Suppressor macrophage treated with lipopolysaccharide for 4 hours (primary cell): ENCODE results near the gene SKP2.
A peak's percentile ranks its signal among the peaks of the same experiment; 100 is the strongest.
"Not testable (repeated sequence)": the region's sequence is repeated elsewhere in the genome, so short reads cannot be mapped to it uniquely, and the experiment has no call there.

ENCODE experiments used
- DNase-seq: peaks from one replicate; pipeline ENCODE4 v3.0.0-alpha.2; 2020

The SKP2 gene

DNA sequence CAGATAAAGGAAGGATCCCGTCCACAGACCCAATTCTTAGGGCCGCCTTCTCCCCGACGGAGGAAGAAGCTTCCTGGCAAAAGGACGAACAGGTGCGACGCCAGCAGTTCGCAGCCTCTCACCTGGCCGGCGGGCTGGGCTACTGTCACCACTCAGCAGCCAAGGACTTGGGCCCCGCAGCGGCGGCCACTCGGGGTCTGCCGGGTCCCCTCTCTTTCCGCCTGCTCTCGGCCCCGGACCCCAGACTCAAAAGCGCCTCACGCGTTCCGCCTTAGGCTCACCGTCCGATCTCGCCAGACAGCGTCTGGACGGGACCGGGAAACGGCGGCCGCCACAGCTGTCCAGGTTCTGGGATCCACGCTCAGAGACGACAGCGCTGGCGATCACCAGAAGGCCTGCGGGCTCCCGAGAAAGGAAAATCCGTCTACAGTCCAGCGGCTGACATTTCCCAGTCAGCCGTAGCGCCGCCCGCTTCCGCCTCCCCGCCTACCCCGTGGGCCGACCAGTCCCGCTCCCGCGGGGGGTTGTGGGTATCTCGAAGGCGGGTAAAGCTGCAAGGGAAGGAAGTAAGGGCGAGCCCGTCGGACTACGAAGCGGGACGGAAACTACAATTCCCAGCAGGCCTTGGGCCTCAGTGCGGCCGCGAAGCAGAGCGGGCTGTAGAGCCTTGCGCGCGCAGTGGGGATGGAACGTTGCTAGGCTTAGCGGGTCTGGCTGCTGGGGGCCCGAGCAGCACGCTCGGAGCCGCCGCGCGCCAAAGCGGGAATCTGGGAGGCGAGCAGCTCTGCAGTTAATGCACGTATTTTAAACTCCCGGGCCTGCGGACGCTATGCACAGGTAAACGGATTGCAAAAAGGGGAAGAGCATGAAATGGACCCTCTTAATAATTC is at the start of gene SKP2, which contains the start of gene LMBRD2:
Gene SKP2 (plus strand): TSS at position 678 of the 890 bp plus-strand sequence. CDS start 152 bp downstream, at position 830.
Gene LMBRD2 (minus strand): TSS at position 454 of the 890 bp plus-strand sequence. CDS start 8,538 bp downstream, outside the sequence.
- peak; percentile 98 for DNase-seq

DNA sequence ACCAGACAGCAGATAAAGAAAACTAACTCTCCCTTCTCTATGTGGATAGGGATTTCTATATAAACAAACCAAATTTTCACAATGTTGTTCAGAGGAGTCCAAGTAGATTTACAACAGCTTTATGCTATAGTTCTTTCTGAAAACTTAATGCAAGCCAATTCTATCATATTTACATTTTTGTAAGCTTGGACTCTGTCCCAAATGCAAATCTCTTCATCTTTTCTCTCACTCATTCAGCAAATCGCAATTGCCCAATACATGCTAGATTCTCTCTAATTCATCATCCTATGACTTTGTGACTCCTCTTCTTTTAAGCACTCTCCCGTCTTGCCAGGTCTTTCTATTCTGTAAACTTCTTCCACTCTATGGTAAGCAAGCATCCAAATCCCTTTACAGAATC is 46.1 kb upstream of the SKP2 start:
- no peak for DNase-seq

DNA sequence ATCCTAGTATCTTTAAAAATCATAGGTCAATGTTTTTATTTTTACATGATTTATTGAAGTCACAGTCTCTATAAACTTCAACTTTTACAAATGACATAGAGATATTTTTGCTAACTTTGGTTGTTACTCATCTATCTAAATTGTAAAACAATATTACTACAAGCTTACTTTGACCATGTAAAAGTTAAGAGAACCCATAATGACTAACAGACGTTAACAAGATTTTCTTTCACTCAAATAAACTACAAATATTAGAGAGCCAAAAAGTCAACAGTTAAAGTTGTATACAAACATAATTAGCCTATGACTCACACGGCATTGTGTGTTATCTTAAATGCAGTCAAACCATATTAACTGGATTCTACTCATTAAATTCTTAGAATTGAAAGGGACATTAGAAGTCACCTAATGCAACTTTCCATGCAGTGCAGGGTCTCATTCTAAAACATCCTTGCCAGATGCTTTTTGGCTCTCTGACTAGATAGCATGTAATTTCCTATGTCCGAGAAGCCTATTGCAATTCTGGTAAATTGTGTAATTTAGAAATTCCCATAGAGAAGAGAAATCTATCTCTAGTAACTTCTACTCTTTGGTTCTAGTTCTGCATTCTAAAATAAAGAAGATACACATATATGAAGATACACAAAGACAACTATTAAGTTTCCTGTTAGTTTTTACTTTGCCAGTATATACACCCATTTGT is 43.0 kb upstream of the SKP2 start:
- peak; percentile 62 for DNase-seq

DNA sequence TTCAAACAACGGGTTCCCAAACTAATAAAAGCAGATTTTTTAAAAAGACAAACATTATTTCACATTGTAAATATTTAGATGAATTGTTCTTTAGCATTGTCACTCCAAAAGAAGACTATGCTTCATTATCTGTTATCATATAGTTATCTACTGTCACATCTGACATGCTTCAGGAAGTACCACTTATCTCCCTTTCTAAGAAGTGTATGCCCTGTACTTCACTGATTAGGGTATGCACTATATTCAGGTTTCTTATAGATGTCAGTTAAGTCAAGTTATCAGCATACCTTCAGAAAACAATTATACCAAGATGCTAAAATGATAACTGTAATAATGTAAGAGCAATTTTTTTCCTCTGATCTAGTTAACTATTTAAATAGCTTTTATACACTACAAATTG is 40.7 kb upstream of the SKP2 start:
- no peak for DNase-seq

DNA sequence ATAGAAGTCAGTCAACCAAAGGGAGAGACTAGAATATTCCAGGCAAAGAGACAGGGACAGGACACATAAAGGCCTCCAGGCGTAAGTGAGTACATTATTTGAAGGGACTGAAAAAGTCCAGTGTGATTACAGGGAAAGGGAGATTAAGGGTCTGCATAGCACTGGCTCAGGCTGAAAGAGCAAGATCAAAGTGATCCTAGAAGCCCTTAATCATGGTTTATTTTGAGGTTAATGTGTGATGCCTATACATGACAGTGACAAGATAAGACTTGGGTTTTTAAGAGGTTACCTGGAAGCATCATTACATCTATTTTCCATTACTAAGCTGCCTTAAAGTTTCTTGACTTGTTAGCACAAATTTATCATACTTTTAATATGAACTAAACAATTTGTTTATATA is 26.0 kb upstream of the SKP2 start:
- DNase-seq = no peak

DNA sequence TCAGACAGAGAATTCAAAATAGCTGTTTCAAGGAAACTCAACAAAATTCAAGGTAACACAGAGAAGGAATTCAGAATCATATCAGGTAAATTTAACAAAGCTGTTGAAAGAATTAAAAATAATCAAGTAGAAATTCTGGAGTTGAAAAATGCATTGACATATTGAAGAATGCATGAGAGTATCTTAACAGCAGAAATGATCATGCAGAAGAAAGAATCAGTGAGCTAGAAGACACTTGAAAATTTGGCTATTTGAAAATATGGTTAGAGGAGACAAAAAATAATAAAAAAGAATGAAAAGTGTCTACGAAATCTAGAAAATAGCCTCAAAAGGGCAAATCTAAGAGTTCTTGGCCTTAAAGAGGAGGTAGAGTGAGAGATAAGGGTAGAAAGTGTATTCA is 23.1 kb upstream of the SKP2 start:
- no peak for DNase-seq

DNA sequence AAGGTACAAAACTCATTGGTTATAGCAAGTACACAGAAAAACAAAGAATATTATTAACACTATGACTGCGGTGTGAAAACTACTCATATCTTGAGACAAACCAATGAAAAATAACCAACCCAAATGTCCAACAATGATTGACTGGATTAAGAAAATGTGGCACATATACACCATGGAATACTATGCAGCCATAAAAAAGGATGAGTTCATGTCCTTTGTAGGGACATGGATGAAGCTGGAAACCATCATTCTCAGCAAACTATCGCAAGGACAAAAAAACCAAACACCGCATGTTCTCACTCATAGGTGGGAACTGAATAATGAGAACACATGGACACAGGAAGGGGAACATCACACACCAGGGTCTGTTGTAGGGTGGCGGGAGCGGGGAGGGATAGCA is 22.2 kb upstream of the SKP2 start:
- not testable (repeated sequence) for DNase-seq

DNA sequence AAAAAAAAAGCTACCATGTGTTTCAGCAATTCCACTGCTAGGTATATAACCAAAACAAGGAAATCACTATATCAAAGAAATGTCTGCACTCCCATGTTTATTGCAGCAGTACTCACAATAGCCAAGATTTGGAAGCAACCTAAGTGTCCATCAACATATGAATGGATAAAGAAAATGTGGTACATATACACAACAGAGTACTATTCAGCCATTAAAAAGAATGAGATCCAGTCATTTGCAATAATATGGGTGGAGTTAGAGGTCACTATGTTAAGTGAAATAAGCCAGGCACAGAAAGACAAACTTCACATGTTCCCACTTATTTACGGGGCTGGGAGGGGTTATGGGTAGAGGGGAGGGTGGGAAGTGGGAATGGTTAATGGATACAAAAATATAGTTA is 18.9 kb upstream of the SKP2 start:
- not testable (repeated sequence) for DNase-seq

DNA sequence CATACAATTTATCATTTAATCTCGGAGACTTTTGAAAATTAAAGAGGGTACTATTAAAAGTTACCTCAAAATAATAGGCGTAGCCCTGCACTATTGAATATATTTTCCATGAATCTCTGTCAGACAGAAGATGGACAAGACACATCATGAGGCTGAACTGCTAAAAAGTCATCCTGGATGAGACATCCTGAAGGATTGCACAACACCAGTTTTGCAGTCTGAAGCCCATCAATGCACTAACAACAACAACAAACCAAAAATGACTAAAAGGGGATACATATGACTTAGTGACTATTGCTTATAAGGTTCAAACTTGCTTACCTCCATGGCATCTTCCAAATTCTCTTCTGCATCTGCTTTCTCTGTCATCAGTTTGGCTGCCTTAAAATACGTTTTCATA is 15.9 kb upstream of the SKP2 start:
- no peak for DNase-seq

DNA sequence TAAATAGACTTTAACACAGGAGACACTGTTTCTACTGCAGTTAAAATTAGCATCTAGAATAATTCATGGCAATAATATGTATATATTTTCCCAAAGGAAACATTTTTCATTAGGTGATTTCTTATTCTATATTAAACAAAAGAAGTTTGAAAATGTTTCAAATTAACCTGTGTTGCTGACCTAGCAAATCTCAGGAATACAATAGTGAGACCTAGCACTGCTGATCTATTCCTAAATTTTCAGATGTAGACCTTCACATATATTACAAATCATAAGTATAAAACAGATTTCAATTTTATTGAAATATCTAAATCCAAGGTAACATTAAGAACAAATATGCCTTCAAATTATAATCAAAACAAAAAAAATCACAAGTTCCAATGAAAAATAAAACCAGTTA is 15.3 kb upstream of the SKP2 start:
- DNase-seq = no peak

DNA sequence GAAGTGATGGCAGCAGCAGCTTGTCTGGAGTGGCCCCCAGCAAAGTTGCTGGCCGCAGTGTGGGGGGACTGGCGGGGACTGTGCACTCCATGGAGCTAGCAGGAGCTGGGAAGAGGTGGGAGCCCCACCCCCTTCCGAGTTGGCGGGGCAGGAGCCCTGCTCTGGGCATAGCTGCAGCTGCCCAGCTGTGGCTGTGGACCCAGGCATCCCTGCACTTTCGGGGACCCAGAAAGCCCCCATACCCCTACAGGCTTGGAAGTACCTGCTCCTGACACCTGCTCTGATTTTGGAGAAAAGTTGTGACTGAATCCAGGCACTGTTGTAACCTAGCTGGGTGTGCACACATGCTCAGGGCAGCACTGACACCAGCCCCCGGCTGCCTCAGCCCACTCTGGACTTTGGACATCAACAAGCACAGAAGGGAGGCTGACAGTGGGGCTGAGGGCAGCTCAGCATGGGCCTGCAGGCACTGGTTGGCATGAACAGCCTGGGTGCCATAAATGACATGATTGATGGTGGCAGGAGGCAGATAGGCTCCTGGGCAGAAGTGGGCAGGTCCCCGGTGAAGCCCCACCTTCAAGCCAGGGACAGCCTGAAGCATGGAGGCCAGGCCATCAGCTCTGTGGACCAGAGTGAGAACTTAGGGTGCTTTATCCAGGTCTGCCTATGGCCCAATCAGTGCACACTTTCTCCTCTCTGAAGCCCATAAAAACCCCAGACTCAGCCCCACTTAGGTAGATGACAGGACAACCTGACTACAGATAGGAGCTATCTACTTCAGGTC is 12.8 kb upstream of the SKP2 start:
- no peak for DNase-seq

DNA sequence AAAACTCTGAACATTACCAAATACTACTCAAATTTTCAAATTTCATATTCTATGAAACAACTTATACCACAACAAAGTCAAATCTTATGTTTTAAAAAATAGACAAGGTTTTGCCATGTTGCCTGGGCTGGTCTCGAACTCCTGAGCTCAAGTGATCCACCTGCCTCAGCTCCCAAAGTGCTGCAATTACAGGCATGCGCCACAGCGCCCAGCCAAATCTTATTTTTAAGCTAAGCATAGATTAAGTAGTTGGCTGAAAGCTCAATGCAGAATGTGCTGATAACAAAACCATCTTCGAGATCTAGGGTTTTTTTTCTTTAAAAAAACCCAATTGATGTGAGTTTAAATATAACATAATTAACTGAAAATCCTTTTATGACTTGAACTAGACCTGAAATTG is 6.6 kb upstream of the SKP2 start:
- DNase-seq = no peak

DNA sequence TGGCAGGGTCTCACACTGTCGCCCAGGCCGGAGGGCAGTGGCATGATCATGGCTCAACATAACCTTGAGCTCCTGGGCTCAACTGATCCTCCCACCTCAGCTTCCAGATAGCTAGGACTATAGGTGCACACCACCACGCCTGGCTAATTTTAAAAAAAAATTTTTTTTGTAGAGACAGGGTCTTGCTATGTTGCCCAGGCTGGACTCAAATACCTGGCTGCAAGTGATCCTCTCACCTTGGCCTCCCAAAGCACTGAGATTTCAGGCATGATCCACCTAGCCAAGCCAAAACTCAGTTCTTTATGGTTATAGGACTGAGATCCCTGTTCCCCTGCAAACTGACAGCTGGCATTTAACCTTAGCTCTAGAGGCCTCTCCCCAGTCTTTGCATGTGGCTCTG is 5.5 kb upstream of the SKP2 start:
- DNase-seq = no peak

DNA sequence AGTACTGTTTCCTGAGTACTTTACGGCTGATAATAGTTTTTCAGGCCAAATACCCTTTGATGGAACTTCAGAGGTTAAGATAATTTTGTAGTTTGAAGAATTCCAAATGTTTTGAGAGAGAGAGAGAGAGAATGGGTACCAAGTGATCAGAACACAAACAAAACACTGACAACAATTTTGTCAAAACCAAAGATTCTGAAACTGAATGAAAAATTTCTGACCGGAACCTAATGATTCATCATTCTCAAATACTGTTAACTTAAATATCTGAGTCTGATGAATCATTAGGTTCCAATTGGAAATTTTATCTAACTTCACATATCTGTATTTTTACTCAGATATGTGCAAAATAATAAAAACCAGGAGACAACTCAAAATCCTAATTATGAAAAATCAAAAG is 4.2 kb upstream of the SKP2 start:
- DNase-seq = no peak

DNA sequence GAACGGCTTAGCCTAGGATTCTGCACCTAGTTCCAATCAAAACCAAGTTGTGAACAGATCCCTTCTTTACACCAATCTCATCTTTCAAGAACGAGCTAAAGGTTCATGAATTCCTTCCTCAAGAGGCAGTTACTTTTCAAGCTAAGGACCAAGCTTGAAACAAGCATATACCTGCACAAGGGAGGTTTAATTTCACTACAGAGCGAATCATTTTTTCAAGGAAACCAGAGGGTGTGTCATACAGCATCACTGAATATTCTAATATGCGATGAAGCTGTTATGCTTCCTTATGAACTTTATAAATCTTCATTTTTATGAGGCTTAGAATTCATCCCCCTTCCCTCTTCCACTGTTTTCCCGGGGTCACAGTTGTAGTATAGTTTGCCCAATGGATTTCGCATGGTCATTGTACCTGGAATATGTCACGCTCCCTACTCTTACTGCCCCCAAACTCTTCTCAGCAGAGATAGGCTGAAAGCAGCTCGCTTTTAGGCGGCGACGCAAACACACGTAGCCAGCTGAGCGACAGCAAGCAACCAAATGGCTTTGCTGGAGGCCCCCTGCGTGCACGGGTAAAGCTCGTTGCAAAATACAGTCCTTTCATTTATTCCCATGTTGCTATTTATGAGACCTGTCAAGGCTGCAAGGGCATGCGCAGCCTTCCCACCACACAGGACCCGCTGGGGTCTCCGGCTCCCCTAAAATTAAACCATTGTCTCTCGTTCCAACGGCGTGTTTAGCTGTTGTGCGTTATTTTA is 1.1 kb upstream of the SKP2 start:
- DNase-seq = peak; percentile 57

DNA sequence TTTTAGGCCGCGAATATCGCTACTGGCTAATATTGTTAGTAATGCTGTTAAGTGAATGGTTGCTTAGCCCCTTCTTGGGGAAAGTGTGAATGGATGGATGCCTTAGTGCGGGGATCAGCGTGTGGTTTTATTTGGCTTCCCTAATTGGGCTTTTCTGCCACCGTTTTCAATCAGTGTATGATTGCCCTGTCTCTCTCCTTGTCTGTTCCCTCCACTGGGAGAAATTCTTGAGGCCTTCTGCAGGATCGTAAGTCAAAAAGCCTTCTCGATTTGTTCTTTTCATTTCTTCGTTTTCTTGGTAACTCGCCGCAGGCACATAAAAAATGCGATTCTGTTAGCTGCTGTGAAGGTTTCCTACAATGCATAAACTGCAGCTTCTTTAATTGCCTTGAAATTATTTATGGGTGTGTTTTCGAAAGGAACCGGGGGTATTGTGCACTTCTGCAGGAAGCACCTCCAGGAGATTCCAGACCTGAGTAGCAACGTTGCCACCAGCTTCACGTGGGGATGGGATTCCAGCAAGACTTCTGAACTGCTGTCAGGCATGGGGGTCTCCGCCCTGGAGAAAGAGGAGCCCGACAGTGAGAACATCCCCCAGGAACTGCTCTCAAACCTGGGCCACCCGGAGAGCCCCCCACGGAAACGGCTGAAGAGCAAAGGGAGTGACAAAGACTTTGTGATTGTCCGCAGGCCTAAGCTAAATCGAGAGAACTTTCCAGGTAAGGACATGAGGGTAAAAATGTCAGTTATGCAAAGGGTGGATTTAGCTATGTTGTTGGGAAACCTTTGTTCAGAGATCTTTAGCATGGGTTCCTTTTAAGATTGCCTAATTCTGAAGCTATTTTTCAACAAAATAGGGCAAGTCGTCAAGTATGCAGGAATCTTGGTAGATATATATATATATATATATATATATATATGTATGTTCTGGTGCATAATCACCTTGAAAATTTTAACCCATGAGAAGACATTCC is 700 bp downstream of the SKP2 start:
- peak; percentile 9 for DNase-seq

DNA sequence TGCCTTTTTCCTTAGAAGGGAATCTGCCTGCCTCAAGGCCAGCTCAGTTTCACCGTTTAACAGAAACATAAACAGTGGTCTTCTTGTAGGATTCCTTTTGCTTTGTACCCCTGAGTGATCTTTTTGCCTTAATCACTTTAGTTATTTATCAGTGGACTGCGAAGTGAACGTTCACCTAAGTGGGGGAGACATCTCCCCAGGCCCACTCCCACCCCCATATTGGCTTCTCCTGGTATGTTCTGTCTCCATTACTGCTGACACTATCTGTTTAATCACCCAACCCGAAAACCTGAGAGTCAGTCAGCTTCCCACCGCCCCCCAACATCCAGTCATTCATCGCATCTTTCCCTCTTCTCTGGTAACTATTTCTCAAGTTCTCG is 1.4 kb downstream of the SKP2 start:
- no peak for DNase-seq

DNA sequence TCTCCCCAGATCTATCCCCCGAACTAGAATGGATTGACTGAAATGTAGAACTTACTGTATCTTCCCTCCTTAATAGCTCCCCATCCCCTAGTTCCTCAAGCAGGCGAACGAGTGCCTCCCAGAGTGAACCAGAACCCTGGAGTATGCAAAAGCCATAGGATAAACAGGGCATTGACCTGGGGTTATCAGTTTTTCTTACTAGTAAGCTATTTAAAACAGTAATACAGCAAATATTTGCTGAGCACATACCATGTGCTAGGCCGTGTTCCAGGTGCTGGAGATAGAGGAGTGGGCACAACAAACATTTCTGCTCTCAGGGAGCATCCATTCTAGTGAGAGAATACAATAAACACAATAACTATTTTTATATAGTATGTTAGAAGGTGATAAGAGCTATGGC is 1.8 kb downstream of the SKP2 start:
- DNase-seq = no peak

DNA sequence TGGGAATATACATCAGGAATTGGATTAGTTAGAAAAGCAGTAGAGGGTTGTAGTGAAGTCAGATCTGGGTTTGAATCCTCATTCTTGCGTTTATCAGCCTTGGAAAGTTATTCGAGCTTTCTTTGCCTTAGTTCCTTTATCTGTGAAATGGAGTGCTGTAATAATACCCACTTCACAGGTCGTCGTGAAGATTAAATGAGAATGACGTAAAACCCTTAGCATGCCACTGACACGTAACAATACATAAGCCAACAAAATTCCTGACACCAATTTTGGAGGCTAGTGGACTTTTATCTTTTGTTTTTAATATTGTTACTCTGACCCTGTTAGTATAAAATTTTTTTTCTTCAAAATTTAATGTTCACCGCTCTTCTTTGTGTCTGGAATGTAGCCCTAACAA is 3.4 kb downstream of the SKP2 start:
- DNase-seq = no peak

DNA sequence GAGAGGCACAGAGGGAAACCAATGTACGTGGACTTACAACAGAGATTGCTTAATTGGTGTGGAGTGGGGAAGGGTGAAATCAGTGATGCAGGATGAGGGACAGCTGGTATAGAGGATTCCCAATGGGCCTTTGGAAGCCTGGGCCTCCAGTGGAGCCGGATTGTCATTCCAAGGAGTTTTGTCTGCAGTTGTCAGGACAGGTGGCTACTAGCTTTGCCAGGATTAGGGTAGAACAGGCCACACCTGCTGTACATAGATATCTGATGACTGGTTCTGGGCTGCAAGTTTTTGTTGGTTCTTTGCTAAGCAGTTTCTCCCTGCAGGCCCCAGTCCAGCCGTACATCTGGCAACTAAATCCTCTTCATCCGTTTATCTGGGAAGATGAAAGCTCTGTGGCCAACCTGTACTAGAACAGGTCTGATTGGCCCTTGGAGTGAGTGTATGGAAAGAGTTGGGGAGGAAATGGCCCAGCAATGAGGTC is 4.2 kb downstream of the SKP2 start:
- no peak for DNase-seq

DNA sequence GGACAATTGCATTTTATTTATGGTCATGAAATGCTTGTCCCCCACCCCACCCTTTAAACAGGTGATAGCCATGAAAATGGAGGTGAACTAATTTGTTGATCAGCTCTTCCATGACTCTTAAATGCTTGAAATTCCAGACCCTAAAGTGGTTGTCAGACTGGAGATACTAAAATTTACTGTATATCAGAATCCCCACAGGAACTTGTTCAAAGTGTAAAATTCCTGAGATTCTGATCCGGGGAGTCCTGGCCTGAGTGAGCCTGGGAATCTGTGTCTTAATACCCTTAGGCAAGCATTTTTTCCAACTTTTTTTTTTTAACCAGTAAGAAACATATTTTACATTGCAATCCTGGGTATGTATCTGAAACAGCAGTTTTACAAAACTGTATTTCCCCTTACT is 4.7 kb downstream of the SKP2 start:
- no peak for DNase-seq
